Measurements from ENCODE around the gene HCK. TPM values are rescaled to one million over a fixed set of nuclear protein-coding genes. Genes with fewer than 3 reads are reported as not detected.

HCK gene
- total RNA-seq, 4 donors from 2014 or later, result 3.0 to 16.9 (median 6.7) TPM

DNA sequence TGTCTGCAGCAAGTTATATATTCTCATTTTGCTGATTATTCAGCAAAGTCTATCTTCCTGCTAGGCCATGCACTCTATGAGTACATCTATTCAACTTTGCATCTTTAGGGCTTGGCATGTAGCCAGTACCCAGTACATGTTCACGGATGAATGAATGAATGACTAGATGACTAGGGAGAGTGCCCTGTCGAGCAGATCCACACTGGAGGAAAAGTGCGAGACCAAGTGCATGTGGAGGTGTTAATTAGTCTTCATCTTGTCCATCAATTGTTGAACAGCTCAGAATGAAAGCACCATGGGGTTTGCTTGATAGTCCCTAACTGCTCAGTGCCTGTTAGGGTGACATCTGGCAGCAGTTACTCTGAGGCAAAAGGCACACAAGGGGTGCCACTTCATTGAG is 87.9 kb downstream of the HCK start:
- no peak for TF ChIP-seq POLR2A (IDR thresholded peaks at IDR 0.05)
- TF ChIP-seq, protein P1, sequence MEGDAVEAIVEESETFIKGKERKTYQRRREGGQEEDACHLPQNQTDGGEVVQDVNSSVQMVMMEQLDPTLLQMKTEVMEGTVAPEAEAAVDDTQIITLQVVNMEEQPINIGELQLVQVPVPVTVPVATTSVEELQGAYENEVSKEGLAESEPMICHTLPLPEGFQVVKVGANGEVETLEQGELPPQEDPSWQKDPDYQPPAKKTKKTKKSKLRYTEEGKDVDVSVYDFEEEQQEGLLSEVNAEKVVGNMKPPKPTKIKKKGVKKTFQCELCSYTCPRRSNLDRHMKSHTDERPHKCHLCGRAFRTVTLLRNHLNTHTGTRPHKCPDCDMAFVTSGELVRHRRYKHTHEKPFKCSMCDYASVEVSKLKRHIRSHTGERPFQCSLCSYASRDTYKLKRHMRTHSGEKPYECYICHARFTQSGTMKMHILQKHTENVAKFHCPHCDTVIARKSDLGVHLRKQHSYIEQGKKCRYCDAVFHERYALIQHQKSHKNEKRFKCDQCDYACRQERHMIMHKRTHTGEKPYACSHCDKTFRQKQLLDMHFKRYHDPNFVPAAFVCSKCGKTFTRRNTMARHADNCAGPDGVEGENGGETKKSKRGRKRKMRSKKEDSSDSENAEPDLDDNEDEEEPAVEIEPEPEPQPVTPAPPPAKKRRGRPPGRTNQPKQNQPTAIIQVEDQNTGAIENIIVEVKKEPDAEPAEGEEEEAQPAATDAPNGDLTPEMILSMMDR (IDR thresholded peaks at IDR 0.05), result no peak
- Histone ChIP-seq H3K9me3 (no peaks in the 10 kb centered on the region), H3K36me3 (peaks cover 43 to 98% (median 72%) of the 10 kb centered on the region in 3 donors), H3K27ac (no peak overlapping the region), H3K4me1 (no peaks in the 10 kb centered on the region), H3K27me3 (no peaks in the 10 kb centered on the region), H3K4me3 (no peak overlapping the region)
- WGBS, 2 donors, result 67 to 80% methylated on average over 3 of the region's 3 CpGs
- intact Hi-C loops (cut with DNase I), result no loop called here
- DNase-seq, result no peak

DNA sequence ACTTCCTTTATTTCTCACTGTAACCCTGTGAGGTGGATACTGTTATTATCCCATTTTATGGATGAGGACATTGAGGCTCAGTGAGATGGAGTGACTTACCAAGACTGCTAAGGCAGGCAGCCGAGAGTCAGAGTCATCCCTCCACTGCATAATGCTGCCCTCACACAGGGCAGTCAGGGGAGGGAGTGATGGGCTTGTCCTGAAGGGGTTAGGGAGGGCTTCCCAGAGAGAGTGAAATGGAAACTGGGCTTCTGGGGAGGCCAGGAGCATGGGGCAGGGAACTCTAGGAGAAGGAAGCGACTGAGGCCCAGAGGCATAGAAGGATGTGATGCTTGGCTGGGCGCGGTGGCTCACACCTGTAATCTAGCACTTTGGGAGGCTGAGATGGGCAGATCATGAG is 88.6 kb downstream of the HCK start:
- intact Hi-C loops (cut with DNase I), result no loop called here

DNA sequence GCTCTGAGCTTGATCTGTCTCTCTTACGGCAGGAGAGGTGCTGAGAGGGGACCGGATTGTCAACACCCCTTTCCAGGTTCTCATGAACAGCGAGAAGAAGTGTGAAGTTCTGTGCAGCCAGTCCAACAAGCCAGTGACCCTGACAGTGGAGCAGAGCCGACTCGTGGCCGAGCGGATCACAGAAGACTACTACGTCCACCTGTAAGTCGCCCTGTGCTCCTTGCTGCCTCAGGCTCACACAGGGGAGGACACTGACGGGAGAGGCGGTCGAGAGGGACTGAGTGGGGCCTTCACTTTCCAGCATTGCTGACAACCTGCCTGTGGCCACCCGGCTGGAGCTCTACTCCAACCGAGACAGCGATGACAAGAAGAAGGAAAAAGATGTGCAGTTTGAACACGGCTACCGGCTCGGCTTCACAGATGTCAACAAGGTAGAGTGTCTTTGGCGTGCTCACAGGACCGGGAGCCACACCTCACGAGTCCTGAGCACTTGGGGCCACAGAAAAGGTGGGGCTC is 89.5 kb downstream of the HCK start:
- TF ChIP-seq, protein P1 (IDR thresholded peaks at IDR 0.05), result no peak
- TF ChIP-seq POLR2A (IDR thresholded peaks at IDR 0.05), result no peak
- intact Hi-C loops (cut with DNase I), result no loop called here
- Histone ChIP-seq H3K4me3 (no peak overlapping the region), H3K9me3 (no peaks in the 10 kb centered on the region), H3K27me3 (no peaks in the 10 kb centered on the region), H3K36me3 (peaks cover 57 to 98% (median 70%) of the 10 kb centered on the region in 3 donors), H3K4me1 (no peaks in the 10 kb centered on the region), H3K27ac (no peak overlapping the region)
- WGBS, 2 donors, result 93 to 97% methylated on average over 6 to 17 of the region's 21 CpGs
- DNase-seq, result no peak

More for the DNA sequence above, 88.6 kb downstream of the HCK start:
- DNase-seq, result no peak
- Histone ChIP-seq H3K27ac (no peak overlapping the region), H3K9me3 (no peaks in the 10 kb centered on the region), H3K27me3 (no peaks in the 10 kb centered on the region), H3K4me3 (no peak overlapping the region), H3K36me3 (peaks cover 48 to 98% (median 70%) of the 10 kb centered on the region in 3 donors), H3K4me1 (no peaks in the 10 kb centered on the region)
- WGBS, 2 donors, result 72 to 100% methylated on average over 4 of the region's 4 CpGs
- no peak for TF ChIP-seq POLR2A (IDR thresholded peaks at IDR 0.05)
- TF ChIP-seq, protein P1 (IDR thresholded peaks at IDR 0.05), result no peak

DNA sequence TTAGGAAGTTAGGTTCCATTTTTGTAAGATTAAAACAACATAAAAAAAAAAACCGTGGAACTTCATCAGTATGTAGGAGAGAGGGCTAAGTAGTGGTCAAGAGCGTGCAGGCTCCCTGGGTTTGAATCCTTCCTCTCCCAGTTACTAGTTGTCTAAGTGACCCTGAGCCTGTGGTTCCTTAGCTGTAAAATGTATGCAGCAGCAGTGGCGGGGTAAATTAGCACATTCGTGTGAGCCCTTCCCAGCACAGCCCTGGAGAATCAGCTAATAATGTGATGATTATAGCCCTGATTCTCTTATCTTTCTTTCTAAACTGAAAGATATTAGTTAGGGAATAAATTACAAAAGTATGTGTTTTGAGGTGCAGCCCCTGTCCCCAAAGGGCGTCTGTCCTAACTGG is 90.0 kb downstream of the HCK start:
- Histone ChIP-seq H3K36me3 (peaks cover 57 to 98% (median 64%) of the 10 kb centered on the region in 3 donors), H3K27me3 (no peaks in the 10 kb centered on the region), H3K9me3 (no peaks in the 10 kb centered on the region), H3K27ac (no peak overlapping the region), H3K4me1 (no peaks in the 10 kb centered on the region), H3K4me3 (no peak overlapping the region)
- 94 to 95% methylated on average over 5 of the region's 5 CpGs for WGBS, 2 donors
- intact Hi-C loops (cut with DNase I), result no loop called here
- TF ChIP-seq, protein P1 (IDR thresholded peaks at IDR 0.05), result no peak
- TF ChIP-seq POLR2A (IDR thresholded peaks at IDR 0.05), result no peak
- no peak for DNase-seq

DNA sequence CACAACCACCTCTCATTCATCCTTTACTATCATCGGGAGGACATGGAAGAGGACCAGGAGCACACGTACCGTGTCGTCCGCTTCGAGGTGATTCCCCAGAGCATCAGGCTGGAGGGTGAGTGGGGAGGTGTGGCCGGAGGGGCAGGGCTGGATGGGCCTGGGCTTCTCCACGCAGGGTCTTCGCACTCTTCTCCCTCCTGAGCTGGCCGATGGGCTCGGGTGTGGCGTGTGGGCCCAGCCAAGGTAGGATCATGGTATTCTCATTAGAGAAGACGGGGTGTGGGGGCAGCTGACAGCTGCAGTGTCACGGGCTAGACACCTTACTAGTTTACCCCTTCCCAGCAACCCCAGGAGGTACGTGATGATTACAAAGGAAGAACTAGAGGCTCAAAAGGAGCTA is 90.9 kb downstream of the HCK start:
- Histone ChIP-seq H3K4me1 (no peaks in the 10 kb centered on the region), H3K36me3 (peaks cover 58 to 98% (median 60%) of the 10 kb centered on the region in 3 donors), H3K27ac (no peak overlapping the region), H3K9me3 (no peaks in the 10 kb centered on the region), H3K4me3 (no peak overlapping the region), H3K27me3 (no peaks in the 10 kb centered on the region)
- no peak for DNase-seq
- TF ChIP-seq POLR2A (IDR thresholded peaks at IDR 0.05), result no peak
- TF ChIP-seq, protein P1 (IDR thresholded peaks at IDR 0.05), result no peak
- intact Hi-C loops (cut with DNase I), result no loop called here
- WGBS, 2 donors, result 89 to 100% methylated on average over 9 to 15 of the region's 15 CpGs

Measured in esophagus squamous epithelium (tissue), 5 donors.